Measurements from ENCODE around the gene MLXIPL.
"Not testable (repeated sequence)": the region's sequence is repeated elsewhere in the genome, so short reads cannot be mapped to it uniquely, and the experiment has no call there.

MLXIPL gene

GRCh38 chr7:73581006-73581405 lies 43.3 kb downstream of the MLXIPL start:
- DNase-seq: not testable (repeated sequence)

- peak; percentile 92 for DNase-seq
Measured at GRCh38 chr7:73578342-73579128, 45.8 kb downstream of the MLXIPL start, which contains the start of gene TBL2. Gene TBL2 (minus strand): TSS chr7:73578579. CDS start chr7:73578549, 30 bp downstream.

GRCh38 chr7:73577627-73578341 lies 46.5 kb downstream of the MLXIPL start:
- DNase-seq: no peak

- DNase-seq: no peak
Measured at GRCh38 chr7:73573791-73574190, 50.5 kb downstream of the MLXIPL start.

- no peak for DNase-seq
Measured at GRCh38 chr7:73573276-73573675, 51.0 kb downstream of the MLXIPL start.

GRCh38 chr7:73572767-73573186 lies 51.5 kb downstream of the MLXIPL start:
- DNase-seq: no peak

- DNase-seq: no peak
Measured at GRCh38 chr7:73570977-73571376, 53.3 kb downstream of the MLXIPL start.

GRCh38 chr7:73570521-73570920 lies 53.8 kb downstream of the MLXIPL start:
- no peak for DNase-seq

- DNase-seq: no peak
Measured at GRCh38 chr7:73569042-73569608, 55.2 kb downstream of the MLXIPL start.

- no peak for DNase-seq
Measured at GRCh38 chr7:73567846-73568685, 56.3 kb downstream of the MLXIPL start.

- no peak for DNase-seq
Measured at GRCh38 chr7:73567140-73567539, 57.2 kb downstream of the MLXIPL start.

- not testable (repeated sequence) for DNase-seq
Measured at GRCh38 chr7:73566431-73566830, 57.9 kb downstream of the MLXIPL start.

- no peak for DNase-seq
Measured at GRCh38 chr7:73565675-73566340, 58.5 kb downstream of the MLXIPL start.

GRCh38 chr7:73560109-73560835 lies 64.0 kb downstream of the MLXIPL start:
- no peak for DNase-seq

- DNase-seq: peak; percentile 86
Measured at GRCh38 chr7:73557397-73558257, 66.7 kb downstream of the MLXIPL start, which contains the start of gene BCL7B. Gene BCL7B (minus strand): TSS chr7:73557690. CDS start chr7:73557578, 112 bp downstream.

- no peak for DNase-seq
Measured at GRCh38 chr7:73557108-73557396, 67.3 kb downstream of the MLXIPL start.

- DNase-seq: no peak
Measured at GRCh38 chr7:73556208-73557107, 67.9 kb downstream of the MLXIPL start.

GRCh38 chr7:73555411-73555982 lies 68.8 kb downstream of the MLXIPL start:
- no peak for DNase-seq

GRCh38 chr7:73550093-73550492 lies 74.2 kb downstream of the MLXIPL start:
- not testable (repeated sequence) for DNase-seq

All from right kidney (tissue), 1 donor.